CD4-positive, alpha-beta T cell treated with Interleukin-4 for 4 hours (primary cell): ENCODE measurements around the gene CRISPLD2.
"Not testable (repeated sequence)": the region's sequence is repeated elsewhere in the genome, so short reads cannot be mapped to it uniquely, and the experiment has no call there.

Experiments used
- DNase-seq: peaks from one replicate; pipeline ENCODE4 v3.0.0-alpha.2; 2020

CRISPLD2 gene

DNA sequence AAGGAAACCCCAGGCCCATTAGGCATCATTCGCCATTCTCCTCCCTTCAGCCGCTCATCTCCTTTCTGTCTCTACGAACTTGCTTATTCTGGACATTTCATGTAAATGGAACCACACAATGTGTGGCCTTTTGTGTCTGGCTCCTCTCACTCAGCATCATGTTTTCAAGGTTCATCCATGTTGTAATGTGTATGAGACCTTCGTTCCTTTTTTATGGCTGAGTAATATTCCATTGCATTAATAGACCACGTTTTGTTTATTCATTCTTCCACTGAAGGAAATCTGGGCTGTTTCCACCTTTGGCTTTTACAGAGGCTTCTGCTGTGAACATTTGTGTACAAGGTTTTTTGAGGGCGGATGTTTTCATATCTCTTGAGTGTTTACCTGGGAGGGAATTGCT, 3.2 kb downstream of the CRISPLD2 start:
- DNase-seq, result no peak

- DNase-seq, result no peak
Measured at GRCh38 chr16:84823484-84823883, 3.7 kb downstream of the CRISPLD2 start.

DNA sequence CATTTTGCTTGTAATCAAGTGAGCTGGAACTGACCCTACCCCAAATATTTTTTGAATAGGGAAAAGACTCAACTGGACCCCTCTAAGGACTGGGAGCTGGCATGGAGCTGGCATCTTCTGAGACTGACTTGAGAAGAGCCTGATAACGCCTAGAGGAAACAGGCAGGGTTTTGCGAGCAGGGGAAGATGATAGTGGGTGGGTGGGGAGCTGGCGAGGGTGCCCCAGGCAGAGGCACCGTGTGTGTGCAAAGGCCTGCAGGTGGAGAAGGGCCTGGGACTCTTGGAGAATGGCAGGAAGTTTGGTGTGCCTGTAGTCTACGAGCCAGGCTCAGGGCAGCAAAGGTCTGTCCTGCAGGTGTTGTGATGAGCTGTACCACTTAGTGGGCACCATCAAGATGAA, 4.1 kb downstream of the CRISPLD2 start:
- no peak for DNase-seq

DNA sequence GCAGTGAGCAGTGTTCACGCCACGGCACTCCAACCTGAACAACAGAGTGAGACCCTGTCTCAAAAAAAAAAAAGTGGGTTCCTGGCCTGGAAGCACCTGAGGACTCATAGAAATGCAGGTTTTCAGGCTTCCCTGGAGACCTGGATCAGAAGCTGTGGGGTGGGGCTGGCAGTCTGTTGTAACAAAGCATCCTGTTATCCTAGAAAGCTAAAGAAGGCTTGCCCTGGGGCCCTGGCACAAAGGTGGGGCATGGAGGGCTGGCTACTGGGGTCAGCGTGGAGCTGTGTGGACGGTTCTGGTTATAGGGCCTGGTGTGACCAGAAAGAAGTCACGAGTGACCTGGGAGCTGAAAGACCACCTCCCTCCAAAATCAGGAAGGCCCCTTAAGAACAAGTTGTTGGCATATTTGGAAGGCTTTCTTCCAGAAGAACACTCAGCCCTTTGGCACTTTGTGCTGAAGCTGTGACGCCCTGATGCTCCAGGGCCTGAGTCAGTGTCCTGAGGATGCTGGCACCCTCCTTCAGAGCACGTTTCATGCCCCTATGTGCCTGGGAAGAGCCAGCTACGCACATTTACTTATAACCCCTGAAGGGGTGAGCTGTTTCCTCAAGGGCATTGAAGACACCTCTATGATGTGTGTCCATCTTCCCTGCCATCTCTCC, 6.2 kb downstream of the CRISPLD2 start:
- DNase-seq, result no peak

DNA sequence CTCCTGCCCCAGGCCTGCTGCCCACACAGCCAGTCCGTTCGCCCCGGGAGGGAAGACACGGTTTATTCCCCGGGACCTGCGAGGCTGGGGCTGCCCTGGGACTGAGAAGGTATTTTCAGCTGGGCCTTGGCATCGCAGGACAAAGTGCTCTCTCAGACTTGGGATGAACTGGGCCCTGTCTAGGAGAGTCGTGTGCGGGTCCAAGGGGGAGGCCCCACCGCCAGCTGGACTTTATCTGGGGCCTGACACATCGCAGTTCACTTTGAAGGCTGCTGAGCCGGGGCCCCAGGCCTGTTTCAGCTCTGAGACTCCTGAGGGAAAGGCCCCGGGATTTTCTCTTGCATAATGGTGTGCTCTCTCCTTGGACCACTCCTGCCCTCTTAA, 6.8 kb downstream of the CRISPLD2 start:
- no peak for DNase-seq

DNA sequence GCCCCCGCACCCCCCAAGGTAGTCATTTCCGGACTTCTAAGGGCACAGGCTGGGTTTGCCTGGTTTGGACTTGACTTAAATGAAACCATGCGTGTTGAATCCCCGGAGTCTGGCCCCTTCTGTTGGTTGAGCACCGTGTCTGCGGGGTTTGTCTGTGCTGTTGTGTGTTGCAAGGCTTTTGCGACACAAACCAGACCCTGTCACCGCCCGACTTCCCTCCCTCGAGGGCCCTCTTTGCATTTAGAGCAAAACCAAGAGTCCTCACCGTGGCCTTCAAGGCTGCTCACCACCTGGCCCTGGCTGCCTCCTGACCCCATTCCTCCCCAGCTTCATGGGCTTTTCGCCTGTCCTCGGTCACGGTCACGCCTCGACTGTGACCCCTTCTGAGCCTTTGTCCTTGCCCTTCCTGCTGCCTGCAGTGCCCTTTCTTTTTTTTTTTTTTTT, 7.4 kb downstream of the CRISPLD2 start:
- DNase-seq, result no peak

DNA sequence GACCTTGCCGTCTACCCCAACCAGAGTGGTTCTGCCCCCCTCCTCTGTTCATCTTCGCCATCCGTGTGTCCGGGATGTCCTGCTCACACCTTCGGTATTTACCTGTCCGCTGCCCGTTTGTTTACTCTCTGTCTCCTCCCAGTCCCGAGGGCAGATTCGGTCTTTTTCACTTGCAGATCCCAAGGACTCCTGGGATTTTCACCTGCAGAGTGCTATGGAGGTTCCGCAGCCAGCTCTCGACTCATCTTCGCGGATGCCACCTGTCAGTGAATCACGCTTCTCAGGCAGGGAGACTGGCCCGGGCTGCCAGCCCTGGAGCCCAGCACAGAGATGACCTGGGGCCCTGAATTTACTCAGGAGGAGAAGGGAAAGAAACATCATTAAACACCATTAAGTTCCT, 8.1 kb downstream of the CRISPLD2 start:
- no peak for DNase-seq

GRCh38 chr16:84828322-84828721, 8.5 kb downstream of the CRISPLD2 start:
- no peak for DNase-seq

DNA sequence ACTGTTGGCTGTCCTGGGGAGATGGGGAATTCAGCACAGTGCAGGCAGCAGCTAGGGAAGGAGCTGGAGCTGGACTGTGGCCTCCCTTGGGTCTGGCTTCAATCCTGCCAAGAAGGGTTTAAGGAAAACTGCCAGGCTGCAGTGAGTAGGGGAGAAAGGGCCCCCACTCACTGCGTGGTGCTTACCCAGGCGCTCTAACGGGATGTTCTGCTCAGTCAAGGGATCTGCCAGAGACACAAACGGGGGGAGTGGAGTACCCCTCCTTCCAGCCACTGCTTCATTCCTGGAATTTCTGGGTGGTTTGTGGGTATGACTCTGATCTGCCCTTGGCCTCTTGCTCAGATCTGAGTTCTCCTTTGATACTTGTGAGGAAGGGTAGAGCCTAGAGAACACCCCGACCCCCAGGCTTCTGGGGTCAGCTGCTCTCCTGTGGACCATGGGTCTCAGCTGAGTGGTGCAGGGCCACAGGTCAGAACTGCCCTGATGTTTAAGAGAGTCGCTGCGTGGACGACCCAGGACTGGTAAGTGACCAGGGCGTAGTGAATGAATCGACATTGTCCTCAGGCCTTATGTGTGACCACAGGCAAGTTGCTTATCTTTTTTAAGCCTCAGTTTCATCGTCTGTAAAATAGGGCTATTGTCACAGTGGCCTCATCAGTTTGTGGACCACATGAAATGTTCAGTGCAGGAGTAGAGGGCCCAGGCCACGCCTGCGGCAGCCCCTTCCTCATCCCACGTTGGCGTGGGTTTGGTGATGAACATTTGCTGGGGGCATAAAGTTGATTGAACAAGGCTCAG, 9.6 kb downstream of the CRISPLD2 start:
- DNase-seq, result no peak

- no peak for DNase-seq
Measured at GRCh38 chr16:84830765-84831384, 11.1 kb downstream of the CRISPLD2 start.

GRCh38 chr16:84831728-84832127, 11.9 kb downstream of the CRISPLD2 start:
- DNase-seq, result not testable (repeated sequence)

- no peak for DNase-seq
Measured at GRCh38 chr16:84832488-84833143, 12.8 kb downstream of the CRISPLD2 start.

GRCh38 chr16:84833144-84833500, 13.3 kb downstream of the CRISPLD2 start:
- no peak for DNase-seq

- DNase-seq, result no peak
Measured at GRCh38 chr16:84833542-84834402, 14.0 kb downstream of the CRISPLD2 start.

GRCh38 chr16:84834403-84834772, 14.6 kb downstream of the CRISPLD2 start:
- DNase-seq, result no peak

DNA sequence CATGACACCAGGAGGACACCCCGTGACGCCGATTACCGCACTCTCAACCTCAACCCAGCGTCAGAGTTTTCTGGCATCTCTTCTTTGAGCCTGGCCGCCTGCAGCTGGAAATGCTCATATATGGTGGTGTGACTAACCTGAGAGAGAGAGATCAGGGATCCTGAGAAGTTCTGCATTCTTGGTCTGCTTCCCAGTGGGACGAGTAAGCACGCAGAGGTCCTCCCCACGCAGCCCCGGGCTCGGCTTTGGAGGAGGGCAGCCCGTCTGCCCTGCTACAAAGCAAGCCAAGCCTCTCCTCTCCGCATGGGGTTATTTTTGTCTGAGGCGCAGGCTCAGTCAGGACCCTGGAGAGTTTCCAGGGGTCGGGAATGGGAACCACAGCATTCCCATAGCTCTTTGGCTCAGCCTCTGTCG, 16.5 kb downstream of the CRISPLD2 start:
- no peak for DNase-seq

DNA sequence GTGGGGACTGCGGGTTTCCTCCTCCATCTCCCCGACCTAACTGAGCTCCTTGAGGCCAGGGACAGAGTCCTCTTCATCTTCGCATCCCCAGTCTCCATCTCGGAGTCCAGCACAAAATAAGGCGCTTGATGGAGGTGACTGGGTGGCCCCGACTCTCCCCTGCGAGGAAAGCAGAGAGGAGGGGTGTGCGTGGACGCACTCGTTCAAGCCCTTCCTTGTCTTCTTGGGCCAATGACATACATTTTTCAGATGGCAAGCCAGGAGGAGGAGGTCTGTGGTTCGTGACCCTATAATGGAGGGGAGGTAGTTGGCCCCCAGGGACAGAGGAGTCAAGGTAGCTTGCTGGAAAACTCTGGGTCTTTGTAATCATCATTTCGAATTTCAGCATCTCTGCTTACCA, 17.2 kb downstream of the CRISPLD2 start:
- no peak for DNase-seq

- no peak for DNase-seq
Measured at GRCh38 chr16:84838383-84838948, 18.7 kb downstream of the CRISPLD2 start.

DNA sequence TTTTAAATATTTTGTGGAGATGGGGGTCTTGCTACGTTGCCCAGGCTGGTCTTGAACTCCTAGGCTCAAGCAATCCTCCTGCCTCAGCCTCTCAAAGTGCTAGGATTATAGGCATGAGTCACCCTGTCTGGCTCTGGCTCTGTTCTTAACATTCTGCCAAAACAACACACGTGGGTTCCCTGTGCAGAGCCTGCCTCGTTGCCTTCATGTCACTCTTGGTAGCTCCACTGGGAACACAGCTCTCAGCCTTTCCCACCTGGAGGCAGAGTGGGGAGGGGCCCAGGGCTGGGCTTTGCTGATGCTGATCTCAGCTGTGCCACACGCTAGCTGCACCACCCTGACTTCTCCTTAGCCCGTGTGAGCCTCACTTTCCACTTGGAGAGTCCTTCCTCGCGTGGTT, 19.3 kb downstream of the CRISPLD2 start:
- DNase-seq, result no peak

GRCh38 chr16:84839956-84840355, 20.2 kb downstream of the CRISPLD2 start:
- no peak for DNase-seq

- no peak for DNase-seq
Measured at GRCh38 chr16:84840687-84841627, 21.2 kb downstream of the CRISPLD2 start.
